C4-2B (cell line): ENCODE data around the gene DNAJC18.

Experiments used
- H3K27ac ChIP-seq: fragments of 450-650 bp; 2 replicates; pipeline ENCODE4 v1.5.1; 2017
- CTCF ChIP-seq: fragments of 450-650 bp; conservative IDR thresholded peaks from 2 replicates; pipeline ENCODE4 v1.5.1; 2017; ENCODE audit warnings: mild to moderate bottlenecking
- ZFX ChIP-seq: fragments of 450-650 bp; IDR thresholded peaks from 2 replicates; pipeline ENCODE4 v1.6.1; 2017

The DNAJC18 gene

GRCh38 chr5:139386050-139386438 lies 53.3 kb downstream of the DNAJC18 start:
- TF ChIP-seq ZFX: no peak
- TF ChIP-seq CTCF: no peak
- H3K27ac ChIP-seq: no peak overlapping the region

GRCh38 chr5:139385061-139386049 lies 54.0 kb downstream of the DNAJC18 start:
- peak overlapping the region; percentile 83 for H3K27ac ChIP-seq
- TF ChIP-seq ZFX (no peak), CTCF (no peak)

- H3K27ac ChIP-seq: peak overlapping the region; percentile 83
- TF ChIP-seq CTCF (no peak), ZFX (no peak)
Measured at GRCh38 chr5:139384591-139385051, 54.7 kb downstream of the DNAJC18 start.

GRCh38 chr5:139383993-139384590 lies 55.2 kb downstream of the DNAJC18 start:
- TF ChIP-seq ZFX: peak; percentile 31; the same call in 1 of the 2 replicates
- no peak for TF ChIP-seq CTCF
- H3K27ac ChIP-seq: peak overlapping the region; percentile 83

GRCh38 chr5:139383275-139383992 lies 55.9 kb downstream of the DNAJC18 start, which contains the start of gene SLC23A1:
TSS of gene SLC23A1 (minus strand) at chr5:139383297. CDS start at chr5:139383253, 44 bp downstream.
- peak within 1 kb of the TSS; percentile 83 for H3K27ac ChIP-seq
- TF ChIP-seq CTCF: no peak
- no peak for TF ChIP-seq ZFX

GRCh38 chr5:139382807-139383206 lies 56.5 kb downstream of the DNAJC18 start:
- H3K27ac ChIP-seq: peak overlapping the region; percentile 13
- TF ChIP-seq CTCF (no peak), ZFX (no peak)
